Measurements from ENCODE around the gene EIF4G3. TPM values are rescaled to one million over a fixed set of nuclear protein-coding genes. Genes with fewer than 3 reads are reported as not detected.

EIF4G3 gene
- total and polyA plus RNA-seq, 9 of the 15 experiments (the other 6 are each of a cell fraction or from before 2014, with no cell fraction given) = 6.7 to 40.5 (median 32.1) TPM

GRCh38 chr1:21217812-21218596 is 41.3 kb upstream of the EIF4G3 start (continued):
- TF ChIP-seq TRIM24 (IDR thresholded peaks at IDR 0.05) (no peak), ZNF518B (CRISPR knock-in tag; IDR thresholded peaks at IDR 0.05) (no peak), POLR2AphosphoS5 (IDR thresholded peaks at IDR 0.05; ENCODE audit: control insufficient read depth, insufficient read depth, low read depth, low read length) (peak; percentile 45; the same call in 1 of the 2 replicates), ZNF146 (CRISPR knock-in tag; IDR thresholded peaks at IDR 0.05; ENCODE audit: unreplicated experiment) (no peak), CBFA2T3 (IDR thresholded peaks at IDR 0.05) (peak; percentile 86)
- TF ChIP-seq, protein P1, sequence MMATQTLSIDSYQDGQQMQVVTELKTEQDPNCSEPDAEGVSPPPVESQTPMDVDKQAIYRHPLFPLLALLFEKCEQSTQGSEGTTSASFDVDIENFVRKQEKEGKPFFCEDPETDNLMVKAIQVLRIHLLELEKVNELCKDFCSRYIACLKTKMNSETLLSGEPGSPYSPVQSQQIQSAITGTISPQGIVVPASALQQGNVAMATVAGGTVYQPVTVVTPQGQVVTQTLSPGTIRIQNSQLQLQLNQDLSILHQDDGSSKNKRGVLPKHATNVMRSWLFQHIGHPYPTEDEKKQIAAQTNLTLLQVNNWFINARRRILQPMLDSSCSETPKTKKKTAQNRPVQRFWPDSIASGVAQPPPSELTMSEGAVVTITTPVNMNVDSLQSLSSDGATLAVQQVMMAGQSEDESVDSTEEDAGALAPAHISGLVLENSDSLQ (IDR thresholded peaks at IDR 0.05) = peak; percentile 13; the same call in 1 of the 2 replicates
- TF ChIP-seq, protein P2, sequence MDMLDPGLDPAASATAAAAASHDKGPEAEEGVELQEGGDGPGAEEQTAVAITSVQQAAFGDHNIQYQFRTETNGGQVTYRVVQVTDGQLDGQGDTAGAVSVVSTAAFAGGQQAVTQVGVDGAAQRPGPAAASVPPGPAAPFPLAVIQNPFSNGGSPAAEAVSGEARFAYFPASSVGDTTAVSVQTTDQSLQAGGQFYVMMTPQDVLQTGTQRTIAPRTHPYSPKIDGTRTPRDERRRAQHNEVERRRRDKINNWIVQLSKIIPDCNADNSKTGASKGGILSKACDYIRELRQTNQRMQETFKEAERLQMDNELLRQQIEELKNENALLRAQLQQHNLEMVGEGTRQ (CRISPR knock-in tag; IDR thresholded peaks at IDR 0.05) = no peak
- TF ChIP-seq, protein P3, sequence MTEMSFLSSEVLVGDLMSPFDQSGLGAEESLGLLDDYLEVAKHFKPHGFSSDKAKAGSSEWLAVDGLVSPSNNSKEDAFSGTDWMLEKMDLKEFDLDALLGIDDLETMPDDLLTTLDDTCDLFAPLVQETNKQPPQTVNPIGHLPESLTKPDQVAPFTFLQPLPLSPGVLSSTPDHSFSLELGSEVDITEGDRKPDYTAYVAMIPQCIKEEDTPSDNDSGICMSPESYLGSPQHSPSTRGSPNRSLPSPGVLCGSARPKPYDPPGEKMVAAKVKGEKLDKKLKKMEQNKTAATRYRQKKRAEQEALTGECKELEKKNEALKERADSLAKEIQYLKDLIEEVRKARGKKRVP (CRISPR knock-in tag; IDR thresholded peaks at IDR 0.05) = no peak

All from K562 (cell line).